Stimulated activated CD4-positive, alpha-beta T cell treated with anti-CD3 and anti-CD28 coated beads, Interleukin-12 subunit alpha, Interleukin-12 subunit beta, amount 100 ng/mL, for 4 hours (primary cell): Measurements from ENCODE around the gene PGM1.
A peak's percentile ranks its signal among the peaks of the same experiment; 100 is the strongest.
"Not testable (repeated sequence)": the region's sequence is repeated elsewhere in the genome, so short reads cannot be mapped to it uniquely, and the experiment has no call there.

Experiments
- DNase-seq: peaks from one replicate; pipeline ENCODE4 v3.0.0-alpha.2; 2020

Gene PGM1

DNA sequence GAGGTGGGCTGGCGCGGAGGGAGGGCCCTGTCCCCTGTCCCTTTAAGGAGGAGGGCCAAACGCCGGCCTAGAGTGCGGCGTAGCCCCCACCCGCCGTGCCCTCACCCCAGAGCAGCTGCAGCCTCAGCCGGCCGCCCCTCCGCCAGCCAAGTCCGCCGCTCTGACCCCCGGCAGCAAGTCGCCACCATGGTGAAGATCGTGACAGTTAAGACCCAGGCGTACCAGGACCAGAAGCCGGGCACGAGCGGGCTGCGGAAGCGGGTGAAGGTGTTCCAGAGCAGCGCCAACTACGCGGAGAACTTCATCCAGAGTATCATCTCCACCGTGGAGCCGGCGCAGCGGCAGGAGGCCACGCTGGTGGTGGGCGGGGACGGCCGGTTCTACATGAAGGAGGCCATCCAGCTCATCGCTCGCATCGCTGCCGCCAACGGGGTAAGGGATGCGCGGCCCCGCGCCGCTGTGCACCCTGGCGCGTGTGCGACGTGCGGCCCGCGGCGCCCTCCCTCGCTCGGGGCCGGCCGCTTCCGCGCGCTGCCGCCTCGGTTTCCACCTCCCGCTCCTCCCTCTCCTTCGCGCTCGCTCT, at the start of gene PGM1:
Gene PGM1 (plus strand): TSS at position 109 of the 583 bp plus-strand sequence. CDS start 78 bp downstream, at position 187.
- DNase-seq = peak; percentile 68

- DNase-seq = no peak
Observed at GRCh38 chr1:63545780-63546179, 47.4 kb upstream of the PGM1 start.

- no peak for DNase-seq
Observed at GRCh38 chr1:63547621-63548294, 45.5 kb upstream of the PGM1 start.

- DNase-seq = no peak
Observed at GRCh38 chr1:63548303-63548702, 44.9 kb upstream of the PGM1 start.

GRCh38 chr1:63548877-63549276, 44.3 kb upstream of the PGM1 start:
- DNase-seq = no peak

GRCh38 chr1:63555480-63555879, 37.7 kb upstream of the PGM1 start:
- DNase-seq = no peak

- peak; percentile 4 for DNase-seq
Observed at GRCh38 chr1:63557365-63557987, 35.7 kb upstream of the PGM1 start.

- no peak for DNase-seq
Observed at GRCh38 chr1:63559357-63559756, 33.9 kb upstream of the PGM1 start.

- DNase-seq = no peak
Observed at GRCh38 chr1:63563745-63564144, 29.5 kb upstream of the PGM1 start.

DNA sequence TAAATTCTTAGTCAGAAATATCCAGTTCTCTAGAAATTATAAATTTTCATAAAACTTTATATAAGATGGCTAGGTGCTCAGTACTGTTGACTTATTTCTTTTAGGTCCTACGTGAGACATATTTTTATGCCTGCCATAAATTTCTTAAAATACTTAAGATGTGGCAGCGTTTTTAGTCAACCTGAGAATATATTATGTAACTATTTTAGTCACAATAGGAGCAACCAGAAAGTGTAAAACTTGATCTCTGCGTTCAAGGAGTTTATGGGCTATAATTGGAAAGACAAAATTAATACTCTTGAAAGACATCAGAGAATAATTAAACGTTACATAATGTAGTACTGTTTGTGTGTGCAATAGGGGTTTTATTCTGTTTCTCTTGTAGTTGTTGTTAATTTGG, 24.1 kb upstream of the PGM1 start:
- no peak for DNase-seq

- DNase-seq = no peak
Observed at GRCh38 chr1:63569640-63570316, 23.4 kb upstream of the PGM1 start.

GRCh38 chr1:63572686-63573085, 20.5 kb upstream of the PGM1 start:
- DNase-seq = not testable (repeated sequence)

DNA sequence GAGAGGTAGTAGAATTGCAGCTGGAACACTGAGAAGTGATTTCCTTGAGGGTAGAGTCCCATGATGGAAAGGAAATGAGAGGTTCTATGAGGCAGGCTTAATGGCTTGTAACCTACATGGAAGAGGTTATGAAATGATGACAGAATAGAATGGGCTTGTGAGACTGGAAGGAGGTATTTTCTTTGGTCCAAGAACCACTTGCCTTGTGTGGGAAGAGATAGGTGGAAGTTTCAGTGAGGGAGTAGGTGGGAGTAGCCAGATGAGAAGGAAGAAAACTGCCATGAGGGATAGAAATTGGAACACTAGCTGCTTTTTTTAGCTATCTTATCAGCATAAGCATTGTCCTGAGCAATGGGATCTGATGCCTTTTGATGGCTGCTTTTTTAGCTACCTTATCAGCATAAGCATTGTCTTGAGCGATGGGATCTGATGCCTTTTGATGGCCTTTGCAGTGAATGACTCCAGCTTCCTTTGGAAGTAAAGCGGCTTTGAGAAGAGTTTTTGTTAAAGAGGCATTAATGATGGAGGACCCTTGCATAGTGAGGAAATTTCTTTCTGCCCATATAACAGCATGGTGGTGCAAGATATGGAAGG, 18.9 kb upstream of the PGM1 start:
- DNase-seq = not testable (repeated sequence)

DNA sequence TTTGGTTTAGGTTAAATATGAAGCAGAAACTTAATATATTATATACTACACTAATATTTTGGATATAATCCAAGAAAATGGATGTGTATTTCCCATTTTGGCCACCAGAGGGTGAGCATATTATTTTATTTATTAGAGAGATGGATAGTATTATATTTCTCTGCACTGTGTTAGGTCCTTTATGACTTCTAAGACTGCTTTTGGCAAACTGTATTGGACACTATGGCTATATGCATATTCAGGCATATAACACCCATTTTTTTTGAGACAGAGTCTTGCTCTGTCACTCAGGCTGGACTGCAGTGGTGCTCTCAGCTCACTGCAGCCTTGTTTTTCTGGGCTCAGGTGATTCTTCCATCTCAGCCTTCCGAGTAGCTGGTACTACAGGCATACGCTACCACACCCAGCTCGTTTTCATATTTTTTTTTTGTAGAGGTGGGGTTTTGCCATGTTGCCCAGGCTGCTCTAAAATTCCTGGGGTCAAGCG, 17.8 kb upstream of the PGM1 start:
- DNase-seq = no peak

GRCh38 chr1:63586326-63586725, 6.9 kb upstream of the PGM1 start:
- DNase-seq = not testable (repeated sequence)

GRCh38 chr1:63590166-63590560, 3.0 kb upstream of the PGM1 start:
- no peak for DNase-seq

DNA sequence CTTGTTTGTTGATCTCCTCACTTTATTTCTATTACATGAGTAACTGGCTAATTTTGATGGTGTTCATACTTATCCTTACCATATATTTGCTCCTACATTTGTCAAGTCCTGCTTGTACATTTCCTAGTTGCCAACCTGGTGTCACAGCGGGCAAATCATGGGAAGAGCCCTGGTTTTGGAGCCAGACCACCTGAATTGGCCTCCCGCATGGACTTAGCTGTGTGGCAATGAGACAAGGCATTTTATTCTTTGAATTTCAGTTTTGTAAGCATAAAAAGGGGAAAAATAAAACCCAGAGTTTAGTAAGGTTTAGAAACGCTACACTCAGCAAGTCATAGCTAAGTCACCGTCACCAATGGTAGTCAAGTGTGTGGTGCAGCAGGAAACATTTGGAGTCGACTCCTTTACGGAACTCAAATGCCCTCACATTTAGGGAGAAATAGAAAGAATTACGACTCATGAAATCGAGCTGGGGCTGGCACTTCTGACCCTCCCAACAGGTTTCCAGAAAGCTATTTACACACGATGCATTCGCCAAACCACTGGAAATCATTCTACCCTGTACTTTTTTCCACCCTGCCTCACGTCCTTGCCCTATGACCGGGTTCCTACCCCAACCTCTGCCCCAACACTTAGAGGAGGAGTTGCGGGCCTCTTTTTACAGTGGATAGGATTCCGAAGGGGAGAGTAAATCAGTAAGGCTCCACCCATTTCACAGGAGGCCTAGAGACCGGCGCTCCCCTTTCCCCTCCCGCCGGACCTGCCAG, 492 bp upstream of the PGM1 start:
- no peak for DNase-seq

DNA sequence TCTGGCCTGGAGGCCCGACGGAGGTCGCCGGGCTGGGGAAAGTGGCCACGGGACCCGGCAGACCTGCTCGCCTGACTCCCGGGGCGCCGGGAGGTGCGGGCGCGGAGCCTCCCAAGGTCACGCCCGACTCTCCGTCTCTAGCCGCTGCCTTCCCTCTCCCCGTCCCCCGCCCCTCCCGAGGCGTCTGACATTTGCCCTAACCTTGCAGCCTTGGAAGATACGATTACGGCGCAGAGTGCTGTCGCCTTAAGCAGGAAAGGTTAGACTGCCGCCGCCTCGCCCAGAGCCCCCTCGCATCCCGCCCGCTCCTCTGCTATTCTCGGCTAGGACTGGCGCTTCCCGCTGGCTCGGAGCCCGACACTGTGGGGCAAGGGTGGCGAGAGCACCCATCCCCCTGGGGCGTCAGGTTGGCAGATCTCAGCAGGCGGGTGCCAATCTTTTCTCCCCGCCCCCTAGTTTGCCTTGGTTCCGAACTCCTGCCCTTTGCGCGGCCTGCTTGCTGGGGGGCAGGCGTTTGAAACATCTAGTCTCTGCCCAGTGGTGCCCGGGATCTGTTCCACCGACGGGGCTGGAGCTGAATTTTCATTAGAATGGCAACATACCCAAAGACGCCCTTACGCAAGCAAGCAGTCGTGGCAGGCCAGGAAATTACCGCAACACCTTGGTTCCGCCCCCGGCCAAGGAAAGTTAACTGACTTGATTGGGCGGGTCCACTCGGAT, 835 bp downstream of the PGM1 start:
- DNase-seq = peak; percentile 63

- no peak for DNase-seq
Observed at GRCh38 chr1:63595435-63595834, 2.2 kb downstream of the PGM1 start.

DNA sequence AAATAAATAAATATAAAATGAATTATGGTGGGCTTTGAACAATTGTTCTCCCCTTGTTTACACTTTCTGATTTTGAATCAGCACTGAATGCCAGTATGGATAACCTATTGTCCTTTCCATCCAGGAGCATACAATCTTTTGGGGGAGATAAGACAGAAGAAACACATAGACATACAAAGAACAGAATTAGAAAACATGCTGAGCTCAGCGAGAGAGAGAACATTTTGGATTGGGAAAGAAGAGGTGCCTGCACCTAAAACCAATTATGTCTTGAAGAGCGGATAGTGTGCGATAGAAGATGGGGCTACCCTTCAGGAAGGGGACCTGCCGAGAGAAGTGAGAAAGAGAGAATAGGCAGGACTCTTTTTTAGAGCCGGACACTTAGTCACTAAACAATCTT, 6.6 kb downstream of the PGM1 start:
- DNase-seq = no peak

- DNase-seq = no peak
Observed at GRCh38 chr1:63600248-63600647, 7.0 kb downstream of the PGM1 start.

GRCh38 chr1:63601061-63601460, 7.8 kb downstream of the PGM1 start:
- DNase-seq = no peak
